ENCODE measurements around the gene PTH2.

The PTH2 gene

GRCh38 chr19:49423071-49423984 is at the start of gene PTH2:
Gene PTH2, minus strand, starts transcription at chr19:49423441. Its CDS starts 102 bp downstream, at chr19:49423339.
- H3K9me3 ChIP-seq (ENCODE audit: severe bottlenecking) = no peaks in the 10 kb centered on the region
- no peak within 1 kb of the TSS for H3K27ac ChIP-seq
- DNase-seq = no peak
- no peaks in the 10 kb centered on the region for H3K36me3 ChIP-seq
- TF ChIP-seq CTCF (IDR thresholded peaks at IDR 0.05; ENCODE audit: low read depth, low read length) = no peak
- H3K27me3 ChIP-seq (ENCODE audit: insufficient read depth, low read depth, severe bottlenecking) = no peaks in the 10 kb centered on the region
- H3K4me3 ChIP-seq (ENCODE audit: low read depth, low read length) = no peak within 1 kb of the TSS

GRCh38 chr19:49472936-49473335 is 49.7 kb upstream of the PTH2 start:
- no peaks in the 10 kb centered on the region for H3K9me3 ChIP-seq (ENCODE audit: severe bottlenecking)
- H3K27ac ChIP-seq = no peak overlapping the region
- peaks cover 7% of the 10 kb centered on the region for H3K36me3 ChIP-seq
- no peak for TF ChIP-seq CTCF (IDR thresholded peaks at IDR 0.05; ENCODE audit: low read depth, low read length)
- no peaks in the 10 kb centered on the region for H3K27me3 ChIP-seq (ENCODE audit: insufficient read depth, low read depth, severe bottlenecking)
- H3K4me3 ChIP-seq (ENCODE audit: low read depth, low read length) = no peak overlapping the region
- no peak for DNase-seq

GRCh38 chr19:49470615-49470978 is 47.4 kb upstream of the PTH2 start:
- TF ChIP-seq CTCF (IDR thresholded peaks at IDR 0.05; ENCODE audit: low read depth, low read length) = no peak
- H3K36me3 ChIP-seq = peaks cover 7% of the 10 kb centered on the region
- no peak overlapping the region for H3K4me3 ChIP-seq (ENCODE audit: low read depth, low read length)
- no peaks in the 10 kb centered on the region for H3K27me3 ChIP-seq (ENCODE audit: insufficient read depth, low read depth, severe bottlenecking)
- no peak overlapping the region for H3K27ac ChIP-seq
- no peaks in the 10 kb centered on the region for H3K9me3 ChIP-seq (ENCODE audit: severe bottlenecking)
- DNase-seq = no peak

GRCh38 chr19:49469828-49470614 is 46.8 kb upstream of the PTH2 start:
- H3K27me3 ChIP-seq (ENCODE audit: insufficient read depth, low read depth, severe bottlenecking) = no peaks in the 10 kb centered on the region
- no peak overlapping the region for H3K4me3 ChIP-seq (ENCODE audit: low read depth, low read length)
- H3K9me3 ChIP-seq (ENCODE audit: severe bottlenecking) = no peaks in the 10 kb centered on the region
- no peak overlapping the region for H3K27ac ChIP-seq
- H3K36me3 ChIP-seq = peaks cover 7% of the 10 kb centered on the region
- peak; percentile 44 for TF ChIP-seq CTCF (IDR thresholded peaks at IDR 0.05; ENCODE audit: low read depth, low read length)
- no peak for DNase-seq

GRCh38 chr19:49468746-49469447 is 45.7 kb upstream of the PTH2 start:
- Histone ChIP-seq H3K4me3 (ENCODE audit: low read depth, low read length) (no peak overlapping the region), H3K36me3 (peaks cover 11% of the 10 kb centered on the region), H3K9me3 (ENCODE audit: severe bottlenecking) (no peaks in the 10 kb centered on the region), H3K27me3 (ENCODE audit: insufficient read depth, low read depth, severe bottlenecking) (no peaks in the 10 kb centered on the region), H3K27ac (no peak overlapping the region)
- no peak for TF ChIP-seq CTCF (IDR thresholded peaks at IDR 0.05; ENCODE audit: low read depth, low read length)
- no peak for DNase-seq

Measured in WERI-Rb-1 (cell line).